Measurements from ENCODE around the gene PHLDB3. TPM values are rescaled to one million over a fixed set of nuclear protein-coding genes. Genes with fewer than 3 reads are reported as not detected.
A peak's percentile ranks its signal among the peaks of the same experiment; 100 is the strongest.

PHLDB3 gene
- total RNA-seq, 1 experiment from 2014 or later, result 6.7 TPM

DNA sequence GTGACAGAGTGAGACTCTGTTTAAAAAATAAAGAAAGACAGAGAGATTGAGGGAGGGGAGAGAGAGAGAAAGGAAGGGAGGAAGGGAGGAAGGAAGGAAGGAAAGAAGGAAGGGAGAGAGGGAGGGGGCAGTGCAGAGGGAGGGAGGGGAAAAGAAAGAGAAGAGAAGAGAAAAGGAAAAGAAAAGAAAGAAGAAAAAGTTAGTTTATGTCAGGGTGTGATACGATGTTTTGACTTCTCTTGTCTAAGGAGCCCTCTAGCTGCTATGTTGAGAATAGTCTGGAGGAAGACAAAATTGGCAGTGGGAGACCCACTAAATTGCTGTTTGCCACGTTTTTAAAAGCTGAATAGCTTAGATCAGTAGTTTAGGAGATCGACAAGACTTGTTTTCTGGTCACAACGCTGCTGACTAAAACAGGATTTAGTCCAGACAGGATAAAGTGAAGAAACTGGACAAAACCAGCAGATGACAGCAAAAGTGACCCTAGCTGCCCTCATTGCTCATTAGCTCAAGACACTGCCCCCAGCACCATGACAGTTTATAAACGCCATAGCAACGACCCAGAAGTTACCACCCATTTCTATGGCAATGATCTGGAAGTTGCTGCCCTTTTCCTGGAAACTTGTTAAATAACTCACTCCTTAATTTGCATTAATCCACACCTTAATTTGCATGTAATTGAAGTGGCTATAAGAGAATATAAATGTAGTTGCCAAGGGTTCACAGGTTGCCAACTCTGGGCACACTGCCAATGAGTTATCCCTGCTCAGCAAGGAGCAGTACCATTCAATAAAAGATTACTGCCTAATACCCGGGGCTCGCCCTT is 78.8 kb downstream of the PHLDB3 start:
- TF ChIP-seq, protein P1, sequence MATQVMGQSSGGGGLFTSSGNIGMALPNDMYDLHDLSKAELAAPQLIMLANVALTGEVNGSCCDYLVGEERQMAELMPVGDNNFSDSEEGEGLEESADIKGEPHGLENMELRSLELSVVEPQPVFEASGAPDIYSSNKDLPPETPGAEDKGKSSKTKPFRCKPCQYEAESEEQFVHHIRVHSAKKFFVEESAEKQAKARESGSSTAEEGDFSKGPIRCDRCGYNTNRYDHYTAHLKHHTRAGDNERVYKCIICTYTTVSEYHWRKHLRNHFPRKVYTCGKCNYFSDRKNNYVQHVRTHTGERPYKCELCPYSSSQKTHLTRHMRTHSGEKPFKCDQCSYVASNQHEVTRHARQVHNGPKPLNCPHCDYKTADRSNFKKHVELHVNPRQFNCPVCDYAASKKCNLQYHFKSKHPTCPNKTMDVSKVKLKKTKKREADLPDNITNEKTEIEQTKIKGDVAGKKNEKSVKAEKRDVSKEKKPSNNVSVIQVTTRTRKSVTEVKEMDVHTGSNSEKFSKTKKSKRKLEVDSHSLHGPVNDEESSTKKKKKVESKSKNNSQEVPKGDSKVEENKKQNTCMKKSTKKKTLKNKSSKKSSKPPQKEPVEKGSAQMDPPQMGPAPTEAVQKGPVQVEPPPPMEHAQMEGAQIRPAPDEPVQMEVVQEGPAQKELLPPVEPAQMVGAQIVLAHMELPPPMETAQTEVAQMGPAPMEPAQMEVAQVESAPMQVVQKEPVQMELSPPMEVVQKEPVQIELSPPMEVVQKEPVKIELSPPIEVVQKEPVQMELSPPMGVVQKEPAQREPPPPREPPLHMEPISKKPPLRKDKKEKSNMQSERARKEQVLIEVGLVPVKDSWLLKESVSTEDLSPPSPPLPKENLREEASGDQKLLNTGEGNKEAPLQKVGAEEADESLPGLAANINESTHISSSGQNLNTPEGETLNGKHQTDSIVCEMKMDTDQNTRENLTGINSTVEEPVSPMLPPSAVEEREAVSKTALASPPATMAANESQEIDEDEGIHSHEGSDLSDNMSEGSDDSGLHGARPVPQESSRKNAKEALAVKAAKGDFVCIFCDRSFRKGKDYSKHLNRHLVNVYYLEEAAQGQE (IDR thresholded peaks at IDR 0.05; ENCODE audit: insufficient read depth in 1 of 2, low read depth in 2 of 2, low read length in 1 of 2), result no peak
- TF ChIP-seq, protein P2, sequence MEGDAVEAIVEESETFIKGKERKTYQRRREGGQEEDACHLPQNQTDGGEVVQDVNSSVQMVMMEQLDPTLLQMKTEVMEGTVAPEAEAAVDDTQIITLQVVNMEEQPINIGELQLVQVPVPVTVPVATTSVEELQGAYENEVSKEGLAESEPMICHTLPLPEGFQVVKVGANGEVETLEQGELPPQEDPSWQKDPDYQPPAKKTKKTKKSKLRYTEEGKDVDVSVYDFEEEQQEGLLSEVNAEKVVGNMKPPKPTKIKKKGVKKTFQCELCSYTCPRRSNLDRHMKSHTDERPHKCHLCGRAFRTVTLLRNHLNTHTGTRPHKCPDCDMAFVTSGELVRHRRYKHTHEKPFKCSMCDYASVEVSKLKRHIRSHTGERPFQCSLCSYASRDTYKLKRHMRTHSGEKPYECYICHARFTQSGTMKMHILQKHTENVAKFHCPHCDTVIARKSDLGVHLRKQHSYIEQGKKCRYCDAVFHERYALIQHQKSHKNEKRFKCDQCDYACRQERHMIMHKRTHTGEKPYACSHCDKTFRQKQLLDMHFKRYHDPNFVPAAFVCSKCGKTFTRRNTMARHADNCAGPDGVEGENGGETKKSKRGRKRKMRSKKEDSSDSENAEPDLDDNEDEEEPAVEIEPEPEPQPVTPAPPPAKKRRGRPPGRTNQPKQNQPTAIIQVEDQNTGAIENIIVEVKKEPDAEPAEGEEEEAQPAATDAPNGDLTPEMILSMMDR (IDR thresholded peaks at IDR 0.05), result peak; percentile 65
- CTCF ChIA-PET, result interaction anchor here (0.6 to 1.4 kb wide), 4 partner anchors 9 to 262 kb away, joined by 4 to 7 read pairs (median 4); no protein-coding TSS in a partner anchor
- Histone ChIP-seq H3K36me3 (ENCODE audit: control insufficient read depth, insufficient read depth, low read length) (no peaks in the 10 kb centered on the region), H3K4me3 (ENCODE audit: low read depth in 2 of 2, low read length in 2 of 2) (no peak overlapping the region), H3K4me1 (ENCODE audit: control insufficient read depth, insufficient read depth, low read length) (no peaks in the 10 kb centered on the region), H3K27me3 (ENCODE audit: control insufficient read depth, insufficient read depth, low read length) (no peaks in the 10 kb centered on the region), H3K9me3 (ENCODE audit: control insufficient read depth, insufficient read depth, low read depth, low read length) (no peaks in the 10 kb centered on the region), H3K27ac (ENCODE audit: low read length) (no peak overlapping the region)
- in situ Hi-C loops (cut with HindIII; ENCODE audit: low pct_unique_long_range_greater_than_20kb, low sequenced_read_pairs), result no loop called here
- no TSS peak for BruUV-seq (replicated peaks)
- POLR2A ChIA-PET, result interaction anchor here (0.6 kb wide), 1 partner anchor 59 kb away, joined by 4 read pairs; no protein-coding TSS in a partner anchor
- DNase-seq (ENCODE audit: low read depth, low spot score) (no peak), ATAC-seq (no peak)
- intact Hi-C loops (cut with micrococcal nuclease; ENCODE audit: unreplicated experiment), result no loop called here

Other genes starting within 250 kb of the PHLDB3 start
- gene PSG9, start 235.2 kb downstream of the PHLDB3 start, total RNA-seq (2021; ENCODE audit: unreplicated experiment), result 0.23 TPM
- 0.28 TPM for gene CD177, start 151.1 kb downstream of the PHLDB3 start, total RNA-seq (2021; ENCODE audit: unreplicated experiment)
- not detected for gene TEX101, start 89.9 kb downstream of the PHLDB3 start, total RNA-seq (2021; ENCODE audit: unreplicated experiment)
- gene LYPD3, start 39.1 kb downstream of the PHLDB3 start, total RNA-seq (2021; ENCODE audit: unreplicated experiment), result 0.46 TPM
- 15.6 TPM for gene ETHE1, start 22.5 kb upstream of the PHLDB3 start, total RNA-seq (2021; ENCODE audit: unreplicated experiment)
- 1.9 TPM for gene ZNF575, start 28.4 kb upstream of the PHLDB3 start, total RNA-seq (2021; ENCODE audit: unreplicated experiment)
- 20.1 TPM for gene XRCC1, start 70.8 kb upstream of the PHLDB3 start, total RNA-seq (2021; ENCODE audit: unreplicated experiment)
- 0.21 TPM for gene PINLYP, start 71.1 kb upstream of the PHLDB3 start, total RNA-seq (2021; ENCODE audit: unreplicated experiment)
- gene IRGQ, start 91.4 kb upstream of the PHLDB3 start, total RNA-seq (2021; ENCODE audit: unreplicated experiment), result 20.4 TPM
- gene ZNF576, start 91.8 kb upstream of the PHLDB3 start, total RNA-seq (2021; ENCODE audit: unreplicated experiment), result 14.1 TPM
- gene SRRM5, start 107.3 kb upstream of the PHLDB3 start, total RNA-seq (2021; ENCODE audit: unreplicated experiment), result 0.10 TPM
- gene ZNF428, start 114.9 kb upstream of the PHLDB3 start, total RNA-seq (2021; ENCODE audit: unreplicated experiment), result 45.6 TPM
- gene CADM4, start 135.1 kb upstream of the PHLDB3 start, total RNA-seq (2021; ENCODE audit: unreplicated experiment), result 2.7 TPM
- 5.3 TPM for gene PLAUR, start 165.4 kb upstream of the PHLDB3 start, total RNA-seq (2021; ENCODE audit: unreplicated experiment)
- gene IRGC, start 211.3 kb upstream of the PHLDB3 start, total RNA-seq (2021; ENCODE audit: unreplicated experiment), result not detected

Measured in Panc1 (cell line).